HG03558 (cell line): ENCODE measurements around the gene COL24A1.

Experiments used
- ATAC-seq: cut with Tn5 transposase; IDR thresholded peaks from one replicate; pipeline ENCODE4 v1.9.1; 2021; ENCODE audit warnings: moderate number of reproducible peaks; ENCODE audit not compliant: unreplicated experiment; ENCODE audit errors: extremely low read depth

Gene COL24A1

DNA sequence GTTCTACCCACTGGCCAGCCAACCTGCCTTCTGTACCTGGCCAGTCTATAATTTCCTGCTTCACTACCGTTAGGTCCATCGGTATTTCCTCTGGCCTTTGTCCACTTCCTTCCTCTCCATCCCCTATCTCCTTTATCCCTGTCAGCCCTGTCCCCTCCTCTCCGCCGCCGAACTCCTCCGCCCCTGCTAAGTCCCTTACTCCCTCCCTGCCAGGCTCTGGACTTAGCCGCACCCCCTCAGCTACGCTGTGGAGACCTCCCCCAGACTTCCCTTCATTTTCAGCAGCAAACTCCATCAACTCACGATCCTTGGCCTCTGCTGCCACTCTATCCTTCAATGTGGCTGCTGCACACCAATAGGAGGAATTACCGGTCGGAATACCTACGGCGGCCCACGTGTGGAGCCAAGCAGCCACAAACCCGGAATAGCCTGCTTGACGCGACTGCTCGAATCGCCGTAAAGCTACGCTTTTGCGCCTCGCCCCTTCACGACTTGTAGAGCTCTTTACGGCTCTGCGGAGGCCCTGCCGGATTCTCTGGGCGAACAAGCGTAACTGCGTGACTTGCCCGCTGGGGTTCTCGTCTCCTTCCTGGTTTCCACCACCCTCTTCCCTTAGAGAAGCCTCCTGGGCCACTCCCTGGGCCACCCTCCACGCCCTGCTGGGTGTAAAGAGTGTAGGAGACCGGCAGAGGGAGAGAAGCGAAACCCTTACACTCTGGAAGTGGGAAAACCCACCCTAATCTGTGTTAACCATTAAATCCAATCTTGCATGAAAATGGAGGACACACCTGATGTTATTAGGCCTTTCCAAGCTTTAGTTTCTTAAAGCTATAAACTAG, 448.4 kb downstream of the COL24A1 start, which contains the start of gene ZNHIT6:
Gene ZNHIT6, minus strand, starts transcription at position 444 of the 839 bp plus-strand sequence. Its CDS starts 149 bp downstream, at position 295.
- peak; percentile 77 for ATAC-seq

GRCh38 chr1:85707267-85707989, 449.1 kb downstream of the COL24A1 start:
- ATAC-seq: peak; percentile 8

- ATAC-seq: no peak
Observed at GRCh38 chr1:85705940-85706339, 450.6 kb downstream of the COL24A1 start.

GRCh38 chr1:85700422-85700821, 456.1 kb downstream of the COL24A1 start:
- no peak for ATAC-seq

- ATAC-seq: no peak
Observed at GRCh38 chr1:85697895-85698294, 458.7 kb downstream of the COL24A1 start.

- ATAC-seq: no peak
Observed at GRCh38 chr1:85692730-85693314, 463.8 kb downstream of the COL24A1 start.

DNA sequence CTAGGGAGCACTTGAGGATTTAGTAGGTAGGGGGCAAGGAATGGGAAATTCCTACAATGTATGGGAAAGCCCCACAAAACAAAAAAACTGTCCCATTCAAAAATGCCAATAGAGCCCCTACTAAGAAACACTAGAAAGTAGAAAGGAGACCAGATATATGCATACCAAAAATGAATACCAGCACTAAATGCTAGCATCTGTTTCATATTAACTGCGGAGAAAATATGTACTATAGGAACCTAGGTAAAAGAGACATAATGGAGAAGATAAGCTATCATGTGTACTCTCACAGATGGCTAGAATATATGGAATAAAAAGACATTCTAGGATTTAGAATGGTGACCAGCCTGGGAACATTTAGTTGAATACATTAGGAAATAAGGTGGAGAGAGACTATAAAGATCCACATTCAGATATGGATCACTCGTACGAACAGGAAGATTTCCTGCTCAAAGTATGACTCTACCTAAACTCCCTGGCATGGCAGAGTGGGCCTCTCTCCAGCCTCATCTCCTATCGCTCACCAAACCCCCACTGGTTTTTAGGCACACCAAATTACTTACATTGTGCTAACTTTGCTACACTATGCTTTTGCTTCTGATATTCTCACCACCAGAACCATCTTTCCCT, 466.7 kb downstream of the COL24A1 start:
- no peak for ATAC-seq

DNA sequence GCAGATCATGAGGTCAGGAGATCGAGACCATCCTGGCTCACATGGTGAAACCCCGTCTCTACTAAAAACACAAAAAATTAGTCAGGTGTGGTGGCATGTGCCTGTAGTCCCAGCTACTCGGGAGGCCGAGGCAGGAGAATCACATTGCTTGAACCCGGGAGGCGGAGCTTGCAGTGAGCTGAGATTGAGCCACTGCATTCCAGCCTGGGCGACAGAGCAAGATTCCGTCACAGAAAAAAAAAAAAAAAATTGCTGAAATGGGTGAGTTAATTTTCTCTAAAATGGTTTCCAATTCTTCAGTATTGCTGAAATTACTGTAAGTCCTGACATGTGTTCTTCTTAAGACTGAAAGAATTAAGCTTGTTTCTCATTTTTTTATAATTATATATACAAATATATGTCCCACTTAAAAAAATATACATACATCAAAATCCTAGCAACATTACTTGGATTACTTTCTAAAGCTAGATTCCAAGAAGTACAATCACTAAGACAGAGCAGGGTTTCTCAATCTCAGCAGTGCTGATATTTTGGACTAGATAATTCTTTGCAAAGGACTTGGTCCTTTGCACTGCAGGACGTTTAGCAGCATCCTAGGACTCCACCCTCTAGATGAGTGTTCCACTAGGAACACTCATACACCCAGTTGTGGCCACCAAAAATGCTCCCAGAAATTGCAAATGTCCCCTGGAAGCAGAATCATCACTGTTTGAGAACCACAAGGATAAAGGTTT, 473.1 kb downstream of the COL24A1 start:
- no peak for ATAC-seq

- ATAC-seq: no peak
Observed at GRCh38 chr1:85681087-85681486, 475.5 kb downstream of the COL24A1 start.
